Astrocyte of the spinal cord (primary cell): ENCODE results near the gene ADCK2.
"Not testable (repeated sequence)": the region's sequence is repeated elsewhere in the genome, so short reads cannot be mapped to it uniquely, and the experiment has no call there.

Experiments
- DNase-seq: peaks from one replicate; pipeline ENCODE4 v3.0.0; 2011; ENCODE audit warnings: low read depth, low spot score
- H3K4me3 ChIP-seq: 2 replicates; pipeline ENCODE4 v1.5.1; 2011; ENCODE audit warnings: low read depth, mild to moderate bottlenecking, low read length, moderate library complexity
- in situ Hi-C: cut with HindIII; loops from 2 replicates; pipeline ENCODE4 v1.10.0; 2017; ENCODE audit warnings: low sequenced_read_pairs
- TF ChIP-seq, protein P1 (sequence below): IDR thresholded peaks from 2 replicates; pipeline ENCODE4 v1.5.1; 2012; ENCODE audit warnings: low read depth, mild to moderate bottlenecking, low read length, inconsistent platforms

Gene ADCK2

DNA sequence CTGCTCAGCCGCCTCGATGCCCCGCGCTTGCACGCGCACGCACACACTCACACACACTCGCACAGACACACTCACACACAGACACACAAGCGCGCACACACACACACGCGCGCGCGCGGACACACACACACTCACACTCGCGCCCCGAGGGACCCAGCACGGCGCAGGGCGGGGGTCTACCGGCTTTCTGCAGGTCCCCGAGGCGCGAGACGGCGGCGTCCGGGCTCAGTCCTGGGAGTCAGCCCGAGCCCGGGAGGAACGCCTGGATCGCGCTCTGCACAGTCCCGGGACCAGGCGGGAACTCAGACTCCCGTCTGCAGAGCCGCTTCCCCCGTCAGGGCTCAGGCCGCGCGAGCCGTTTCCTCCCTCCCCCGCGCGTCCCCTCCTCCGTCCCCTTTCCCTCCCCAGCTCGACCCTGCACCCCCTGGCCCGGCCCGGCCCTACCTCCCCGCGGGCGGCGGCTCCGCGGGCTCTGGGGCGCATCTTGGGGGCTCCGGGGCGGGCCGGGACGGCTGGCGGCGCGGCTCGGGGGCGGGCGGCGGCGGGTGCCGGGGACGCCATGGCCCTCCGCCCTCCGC is 32.6 kb upstream of the ADCK2 start:
- in situ Hi-C loops = no loop called here
- H3K4me3 ChIP-seq = peak overlapping the region; percentile 71
- peak; percentile 52 for DNase-seq
- TF ChIP-seq, protein P1, sequence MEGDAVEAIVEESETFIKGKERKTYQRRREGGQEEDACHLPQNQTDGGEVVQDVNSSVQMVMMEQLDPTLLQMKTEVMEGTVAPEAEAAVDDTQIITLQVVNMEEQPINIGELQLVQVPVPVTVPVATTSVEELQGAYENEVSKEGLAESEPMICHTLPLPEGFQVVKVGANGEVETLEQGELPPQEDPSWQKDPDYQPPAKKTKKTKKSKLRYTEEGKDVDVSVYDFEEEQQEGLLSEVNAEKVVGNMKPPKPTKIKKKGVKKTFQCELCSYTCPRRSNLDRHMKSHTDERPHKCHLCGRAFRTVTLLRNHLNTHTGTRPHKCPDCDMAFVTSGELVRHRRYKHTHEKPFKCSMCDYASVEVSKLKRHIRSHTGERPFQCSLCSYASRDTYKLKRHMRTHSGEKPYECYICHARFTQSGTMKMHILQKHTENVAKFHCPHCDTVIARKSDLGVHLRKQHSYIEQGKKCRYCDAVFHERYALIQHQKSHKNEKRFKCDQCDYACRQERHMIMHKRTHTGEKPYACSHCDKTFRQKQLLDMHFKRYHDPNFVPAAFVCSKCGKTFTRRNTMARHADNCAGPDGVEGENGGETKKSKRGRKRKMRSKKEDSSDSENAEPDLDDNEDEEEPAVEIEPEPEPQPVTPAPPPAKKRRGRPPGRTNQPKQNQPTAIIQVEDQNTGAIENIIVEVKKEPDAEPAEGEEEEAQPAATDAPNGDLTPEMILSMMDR = no peak

DNA sequence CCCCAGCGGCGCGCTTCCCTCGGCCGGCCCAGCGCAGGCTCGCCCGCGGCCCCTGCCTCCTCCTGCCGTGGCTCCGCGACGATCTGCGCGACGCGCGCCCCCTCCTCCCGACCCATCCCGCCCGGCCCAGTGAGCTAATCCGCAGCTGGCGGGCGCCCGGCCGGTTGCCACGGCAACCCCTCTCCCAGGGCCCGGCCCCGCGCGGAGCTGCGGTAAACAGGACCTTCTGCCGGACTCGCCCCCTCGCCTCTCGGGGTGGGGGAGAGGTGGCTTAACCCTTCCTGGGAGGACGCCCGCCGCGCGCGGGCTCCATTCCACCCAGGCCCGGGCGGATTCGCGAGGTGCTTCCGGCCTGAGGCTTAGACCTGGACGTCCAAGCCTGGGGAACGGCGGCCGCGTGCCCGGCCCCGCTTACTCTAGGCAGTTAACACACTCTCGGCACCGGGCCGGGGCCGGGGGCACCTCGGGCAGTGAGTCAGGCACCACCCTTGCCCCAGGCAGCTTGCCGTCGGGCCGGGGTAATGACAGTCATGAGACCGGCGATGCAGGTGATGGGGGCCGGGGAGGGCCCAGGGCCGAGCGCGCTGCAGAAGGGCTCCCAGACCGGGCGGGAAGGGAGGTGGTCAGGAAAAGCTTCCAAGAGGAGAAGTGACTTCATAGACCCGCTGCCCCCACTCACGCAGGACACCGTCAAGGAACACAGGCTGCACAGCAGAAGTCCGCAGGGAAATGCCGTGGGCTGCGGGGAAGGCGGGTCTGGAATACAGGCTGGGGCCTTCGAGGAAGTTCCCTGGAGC is 31.8 kb upstream of the ADCK2 start, which contains the start of gene DENND2A:
TSS of gene DENND2A (minus strand) at position 87 of the 797 bp plus-strand sequence. CDS start 38,416 bp downstream, outside the sequence.
- DNase-seq = peak; percentile 86
- TF ChIP-seq, protein P1 = no peak
- in situ Hi-C loops = no loop called here
- H3K4me3 ChIP-seq = peak within 1 kb of the TSS; percentile 71

- no peak for DNase-seq
- TF ChIP-seq, protein P1 = no peak
- peak overlapping the region; percentile 71 for H3K4me3 ChIP-seq
- in situ Hi-C loops = no loop called here
Measured at GRCh38 chr7:140641524-140642195, 31.1 kb upstream of the ADCK2 start.

DNA sequence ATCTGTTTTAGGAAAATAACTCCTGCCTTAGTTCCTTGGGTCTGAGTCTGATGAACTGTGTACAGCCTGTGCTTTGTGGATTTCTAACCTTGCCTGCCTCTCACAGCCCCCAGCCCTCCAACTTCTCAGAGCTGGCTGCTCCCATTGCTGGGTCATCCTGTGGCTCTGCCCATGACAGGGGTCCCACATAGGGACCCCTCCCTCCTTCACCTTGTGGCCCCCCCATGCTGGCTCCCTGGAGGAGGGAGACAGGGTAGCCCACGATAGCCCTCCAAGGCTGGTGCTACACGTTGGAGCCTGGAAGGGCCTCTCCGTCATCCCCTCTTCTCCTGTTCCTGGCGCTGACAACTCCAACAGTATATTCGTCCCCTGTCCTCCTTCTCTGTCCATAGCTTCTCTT is 29.3 kb upstream of the ADCK2 start:
- DNase-seq = no peak
- TF ChIP-seq, protein P1 = no peak
- H3K4me3 ChIP-seq = no peak overlapping the region
- in situ Hi-C loops = no loop called here

- H3K4me3 ChIP-seq, DNase-seq, in situ Hi-C loops: not testable (repeated sequence)
Measured at GRCh38 chr7:140644761-140645160, 28.0 kb upstream of the ADCK2 start.

GRCh38 chr7:140645166-140645900 is 27.4 kb upstream of the ADCK2 start:
- DNase-seq = no peak
- in situ Hi-C loops = no loop called here
- no peak overlapping the region for H3K4me3 ChIP-seq
- TF ChIP-seq, protein P1 = peak; percentile 54
